Measurements from ENCODE around the gene ASB3.

The ASB3 gene

DNA sequence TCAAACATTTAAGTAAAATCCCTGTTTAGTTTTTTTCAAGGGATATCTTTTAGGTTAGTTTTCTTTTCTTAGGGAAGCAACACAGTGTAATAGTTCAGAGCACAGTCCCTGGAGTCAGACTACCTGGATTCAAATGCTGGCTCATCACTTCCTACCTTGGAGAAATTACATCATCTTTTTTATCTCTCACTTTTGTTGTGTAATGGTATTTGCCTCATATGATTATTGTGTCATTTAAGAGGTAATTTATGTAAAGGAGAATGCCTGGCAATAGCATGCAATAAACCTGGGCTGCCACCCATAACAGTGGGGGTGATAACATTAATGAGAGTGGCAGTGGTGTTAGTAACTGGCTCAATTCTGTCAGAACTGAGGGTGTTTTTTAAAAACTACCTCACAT is 26.4 kb upstream of the ASB3 start:
- DNase-seq (ENCODE audit: insufficient read length, low spot score) (no peak), FAIRE-seq (no peak)
- TF ChIP-seq, protein P1, sequence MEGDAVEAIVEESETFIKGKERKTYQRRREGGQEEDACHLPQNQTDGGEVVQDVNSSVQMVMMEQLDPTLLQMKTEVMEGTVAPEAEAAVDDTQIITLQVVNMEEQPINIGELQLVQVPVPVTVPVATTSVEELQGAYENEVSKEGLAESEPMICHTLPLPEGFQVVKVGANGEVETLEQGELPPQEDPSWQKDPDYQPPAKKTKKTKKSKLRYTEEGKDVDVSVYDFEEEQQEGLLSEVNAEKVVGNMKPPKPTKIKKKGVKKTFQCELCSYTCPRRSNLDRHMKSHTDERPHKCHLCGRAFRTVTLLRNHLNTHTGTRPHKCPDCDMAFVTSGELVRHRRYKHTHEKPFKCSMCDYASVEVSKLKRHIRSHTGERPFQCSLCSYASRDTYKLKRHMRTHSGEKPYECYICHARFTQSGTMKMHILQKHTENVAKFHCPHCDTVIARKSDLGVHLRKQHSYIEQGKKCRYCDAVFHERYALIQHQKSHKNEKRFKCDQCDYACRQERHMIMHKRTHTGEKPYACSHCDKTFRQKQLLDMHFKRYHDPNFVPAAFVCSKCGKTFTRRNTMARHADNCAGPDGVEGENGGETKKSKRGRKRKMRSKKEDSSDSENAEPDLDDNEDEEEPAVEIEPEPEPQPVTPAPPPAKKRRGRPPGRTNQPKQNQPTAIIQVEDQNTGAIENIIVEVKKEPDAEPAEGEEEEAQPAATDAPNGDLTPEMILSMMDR (IDR thresholded peaks at IDR 0.05; ENCODE audit: insufficient read depth, missing control alignments): no peak

- no peak for DNase-seq (ENCODE audit: insufficient read length, low spot score)
- FAIRE-seq: no peak
These were observed 24.8 kb upstream of the ASB3 start for GRCh38 chr2:53811601-53812000.

GRCh38 chr2:53802617-53803151 is 15.9 kb upstream of the ASB3 start:
- TF ChIP-seq, protein P1 (IDR thresholded peaks at IDR 0.05; ENCODE audit: insufficient read depth, missing control alignments): no peak
- no peak for DNase-seq (ENCODE audit: insufficient read length, low spot score)
- peak; percentile 6 for FAIRE-seq

More at GRCh38 chr2:53811601-53812000, 24.8 kb upstream of the ASB3 start:
- TF ChIP-seq, protein P1 (IDR thresholded peaks at IDR 0.05; ENCODE audit: insufficient read depth, missing control alignments): no peak

GRCh38 chr2:53801547-53801946 is 14.8 kb upstream of the ASB3 start:
- TF ChIP-seq, protein P1 (IDR thresholded peaks at IDR 0.05; ENCODE audit: insufficient read depth, missing control alignments): no peak
- DNase-seq (ENCODE audit: insufficient read length, low spot score) (no peak), FAIRE-seq (no peak)

DNA sequence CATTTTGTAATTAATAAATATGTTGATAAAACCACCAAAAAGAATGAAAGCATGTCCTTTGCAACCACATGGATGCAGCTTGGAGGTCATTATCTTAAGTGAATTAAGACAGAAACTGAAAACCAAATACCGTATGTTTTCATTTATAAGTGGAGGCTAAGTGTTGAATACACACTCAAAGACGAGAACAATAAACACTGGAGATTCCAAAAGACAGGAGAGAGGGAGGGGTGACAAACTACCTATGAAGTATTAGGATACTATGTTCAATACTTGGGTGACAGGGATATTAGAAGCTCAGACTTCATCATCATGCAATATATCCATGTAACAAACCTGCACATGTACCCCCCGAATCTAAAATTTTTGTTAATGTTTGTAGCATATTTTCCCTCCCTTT is 7.1 kb upstream of the ASB3 start:
- DNase-seq (ENCODE audit: insufficient read length, low spot score): no peak
- TF ChIP-seq, protein P1 (IDR thresholded peaks at IDR 0.05; ENCODE audit: insufficient read depth, missing control alignments): no peak
- no peak for FAIRE-seq

GRCh38 chr2:53793261-53793660 is 6.5 kb upstream of the ASB3 start:
- DNase-seq (ENCODE audit: insufficient read length, low spot score): no peak
- TF ChIP-seq, protein P1 (IDR thresholded peaks at IDR 0.05; ENCODE audit: insufficient read depth, missing control alignments): no peak
- no peak for FAIRE-seq

GRCh38 chr2:53787614-53788289 is 999 bp upstream of the ASB3 start:
- FAIRE-seq: no peak
- DNase-seq (ENCODE audit: insufficient read length, low spot score): no peak
- TF ChIP-seq, protein P1 (IDR thresholded peaks at IDR 0.05; ENCODE audit: insufficient read depth, missing control alignments): no peak

All from D721Med (cell line).